Activated naive CD8-positive, alpha-beta T cell treated with anti-CD3 and anti-CD28 coated beads, Interleukin-2, amount 50 U/mL, for 16 hours (primary cell): ENCODE measurements around the gene TAB2.
"Not testable (repeated sequence)": the region's sequence is repeated elsewhere in the genome, so short reads cannot be mapped to it uniquely, and the experiment has no call there.

Source experiments
- DNase-seq: peaks from one replicate; pipeline ENCODE4 v3.0.0-alpha.2; 2020; ENCODE audit warnings: low read depth, low spot score

TAB2 gene

DNA sequence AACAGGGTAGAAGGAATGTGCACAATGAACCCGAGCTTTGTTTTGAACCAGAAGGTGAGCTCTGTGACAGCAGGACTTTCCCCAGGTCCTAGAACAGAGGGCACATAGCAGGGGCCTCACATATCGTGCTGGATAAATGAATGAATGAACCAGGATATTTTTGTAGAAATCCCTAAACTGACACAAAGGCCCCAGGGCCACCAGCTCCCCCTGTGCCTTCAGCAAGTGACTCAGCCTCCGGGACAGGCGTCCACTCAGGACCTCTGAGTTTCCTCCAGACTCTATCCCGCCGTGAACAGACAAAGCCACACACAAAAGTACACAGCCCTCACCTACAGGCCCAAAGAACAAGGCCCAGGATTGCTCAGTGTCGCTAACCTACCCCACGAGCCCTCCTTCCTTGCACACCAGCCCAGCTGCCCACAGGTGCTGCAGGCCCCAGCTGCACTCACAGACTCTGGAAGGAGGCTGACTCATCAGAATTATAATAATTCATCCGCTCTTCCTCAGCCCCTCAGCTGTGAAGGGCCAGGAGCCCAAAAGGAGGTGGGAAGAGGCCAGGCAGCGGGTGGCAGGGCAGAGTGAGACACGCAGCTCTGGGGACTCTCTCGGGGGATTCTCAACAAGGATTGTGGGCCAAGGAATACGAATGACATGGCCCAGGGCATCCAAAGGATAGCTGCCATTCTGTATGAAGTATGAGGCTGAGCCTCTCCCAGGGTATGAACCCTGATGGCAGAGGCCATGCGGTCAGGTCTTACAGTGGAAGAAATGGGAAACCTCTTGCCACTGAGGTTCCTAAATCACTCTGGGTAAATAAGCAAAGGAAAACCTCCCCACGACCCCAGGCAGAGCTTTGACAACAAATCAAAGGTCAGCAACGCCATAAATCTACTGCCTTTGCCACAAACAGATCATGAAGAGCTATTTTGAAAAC lies 123.5 kb downstream of the TAB2 start:
- DNase-seq = no peak

DNA sequence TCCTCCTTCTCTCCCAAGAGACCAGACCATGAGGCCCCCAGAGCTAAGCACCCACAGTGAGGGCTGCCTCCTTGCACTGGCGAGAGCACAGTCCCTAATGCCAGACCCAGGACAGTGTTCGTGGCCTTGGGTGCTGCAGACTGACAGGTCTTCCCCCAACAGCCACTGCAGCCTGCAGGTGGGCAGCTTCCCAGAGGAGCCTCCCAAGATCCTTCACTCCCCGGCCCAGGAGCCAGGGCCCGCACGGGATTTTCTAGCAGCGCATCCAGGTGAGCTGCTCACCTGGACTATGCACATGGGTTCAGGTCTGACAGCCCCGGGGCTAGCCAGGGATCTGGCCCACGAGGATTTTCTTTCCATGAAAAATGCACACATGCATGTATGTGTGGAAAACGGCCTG lies 124.2 kb downstream of the TAB2 start:
- DNase-seq = no peak

DNA sequence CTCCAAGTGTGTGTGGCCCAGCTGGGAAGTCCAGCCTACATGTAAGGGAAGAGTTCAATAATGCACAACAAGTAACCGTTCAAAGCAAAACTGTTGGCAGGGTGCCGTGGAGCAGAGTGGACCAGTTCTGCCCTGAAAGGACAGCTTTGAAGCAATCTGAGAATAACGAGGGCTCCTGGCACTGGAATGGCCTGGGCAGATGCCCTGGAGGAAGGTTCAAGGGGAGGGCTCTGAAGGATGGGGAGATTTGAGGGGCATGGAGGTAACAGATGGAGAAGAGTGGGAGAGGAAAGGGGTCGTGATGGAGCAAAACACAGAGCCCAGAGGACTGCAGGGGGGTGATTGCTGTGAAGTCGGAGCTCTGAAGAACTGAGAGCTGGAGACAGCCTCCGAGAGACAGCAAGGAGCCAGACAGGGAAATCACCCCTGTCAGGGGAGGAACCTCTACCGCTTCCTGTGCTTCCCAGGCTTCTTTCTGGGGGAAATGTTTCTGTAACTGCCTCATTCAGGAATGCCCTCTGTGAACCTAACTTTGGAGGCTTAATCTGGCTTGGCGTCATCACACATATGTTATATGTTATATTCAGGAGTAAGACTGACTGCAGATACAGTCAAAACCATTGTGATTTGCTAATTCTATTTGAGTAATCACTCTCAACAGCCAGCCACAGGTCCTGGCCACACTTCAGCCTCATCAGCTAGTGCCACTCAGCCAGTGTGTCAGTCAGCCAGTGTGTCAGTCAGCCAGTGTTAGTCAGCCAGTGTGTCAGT lies 126.1 kb downstream of the TAB2 start:
- DNase-seq = no peak

DNA sequence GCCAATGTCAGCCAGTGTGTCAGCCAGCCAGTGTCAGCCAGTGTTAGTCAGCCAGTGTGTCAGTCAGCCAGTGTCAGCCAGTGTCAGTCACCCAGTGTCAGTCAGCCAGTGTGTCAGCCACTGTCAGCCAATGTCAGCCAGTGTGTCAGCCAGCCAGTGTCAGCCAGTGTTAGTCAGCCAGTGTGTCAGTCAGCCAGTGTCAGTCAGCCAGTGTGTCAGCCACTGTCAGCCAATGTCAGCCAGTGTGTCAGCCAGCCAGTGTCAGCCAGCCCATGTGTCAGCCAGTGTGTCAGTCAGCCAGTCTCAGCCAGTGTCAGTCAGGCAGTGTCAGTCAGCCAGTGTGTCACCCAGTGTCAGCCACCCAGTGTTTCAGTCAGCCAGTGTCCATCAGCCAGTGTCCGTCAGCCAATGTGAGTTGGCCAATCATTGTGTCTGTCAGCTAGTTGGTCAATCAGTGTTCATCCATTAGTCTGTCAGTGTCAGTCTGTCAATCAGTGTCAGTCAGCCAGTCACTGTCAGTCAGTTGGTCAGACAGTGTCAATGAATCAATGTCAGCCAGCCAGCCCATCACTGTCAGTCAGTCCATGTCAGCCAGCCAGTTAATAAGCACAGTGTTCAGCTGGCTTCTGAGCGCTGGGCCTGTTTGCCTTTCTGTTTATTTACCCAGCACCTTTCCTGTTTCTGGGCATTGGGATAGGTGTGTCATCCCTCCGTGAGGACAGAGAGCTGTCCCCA lies 127.0 kb downstream of the TAB2 start:
- not testable (repeated sequence) for DNase-seq

- DNase-seq = no peak
Observed at GRCh38 chr6:149445095-149445466, 127.6 kb downstream of the TAB2 start.

- DNase-seq = no peak
Observed at GRCh38 chr6:149445573-149445972, 128.1 kb downstream of the TAB2 start.

DNA sequence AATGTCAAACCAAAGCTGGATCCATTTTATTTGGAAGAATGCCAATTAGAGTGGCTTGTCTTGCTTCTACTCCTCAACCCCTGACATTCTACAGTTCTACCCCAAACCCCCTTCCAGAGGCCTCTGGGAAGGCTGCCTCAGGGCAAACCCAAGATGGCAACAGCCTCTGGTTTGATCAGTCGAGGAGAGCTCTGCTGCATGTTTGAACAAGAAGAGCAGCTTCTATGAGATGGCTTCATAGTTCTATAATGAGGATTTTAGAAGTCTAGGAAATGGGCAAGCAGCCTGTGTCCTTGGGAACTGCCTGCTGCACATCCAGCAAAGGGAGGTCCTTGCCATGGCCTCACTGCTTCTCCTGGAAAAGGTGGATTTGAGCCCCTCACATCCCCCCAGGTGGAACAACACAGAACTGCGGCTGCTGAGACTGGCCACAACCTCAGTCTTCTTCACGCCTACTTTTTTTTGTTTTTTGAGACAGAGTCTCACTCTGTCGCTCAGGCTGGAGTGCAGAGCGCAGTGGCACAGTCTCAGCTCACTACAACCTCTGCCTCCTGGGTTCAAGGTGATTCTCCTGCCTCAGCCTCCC lies 129.4 kb downstream of the TAB2 start:
- no peak for DNase-seq

GRCh38 chr6:149448821-149449453 lies 131.4 kb downstream of the TAB2 start:
- DNase-seq = no peak

GRCh38 chr6:149449831-149450678 lies 132.5 kb downstream of the TAB2 start:
- no peak for DNase-seq

DNA sequence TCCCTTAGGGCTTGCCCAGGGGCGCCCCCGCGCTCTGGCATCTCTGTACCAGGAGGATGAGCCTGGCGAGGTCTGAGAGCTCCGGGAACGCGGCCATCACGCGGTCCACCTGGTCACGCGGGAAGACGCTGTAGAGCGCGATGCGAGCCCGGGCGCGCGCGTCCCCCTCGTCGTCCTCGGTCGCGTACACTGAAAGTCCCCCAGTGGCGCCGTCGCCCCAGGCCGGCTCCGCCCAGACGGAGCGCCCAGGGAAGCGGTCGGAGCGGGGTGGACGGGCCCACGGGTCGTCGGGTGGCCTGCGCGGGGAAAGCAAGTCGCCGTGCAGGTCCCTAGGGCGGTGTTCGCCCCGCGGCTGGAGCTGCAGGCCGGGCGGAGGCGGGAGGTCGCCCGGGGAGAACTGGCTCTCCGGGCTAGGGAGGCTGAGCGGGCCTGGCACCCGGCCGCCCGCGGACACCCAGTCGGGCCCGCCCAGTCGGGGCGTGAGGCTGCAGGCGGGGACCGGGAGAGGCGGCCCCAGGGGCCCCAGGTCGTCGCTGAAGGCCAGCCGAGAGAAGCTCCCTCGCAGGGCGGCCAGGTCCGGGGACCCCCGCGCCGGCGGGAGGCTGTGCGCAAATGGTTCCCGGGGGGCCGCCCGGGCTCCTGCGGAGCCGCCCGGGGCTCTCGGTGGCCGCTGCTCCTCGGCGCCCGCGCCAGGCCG lies 133.3 kb downstream of the TAB2 start:
- no peak for DNase-seq

DNA sequence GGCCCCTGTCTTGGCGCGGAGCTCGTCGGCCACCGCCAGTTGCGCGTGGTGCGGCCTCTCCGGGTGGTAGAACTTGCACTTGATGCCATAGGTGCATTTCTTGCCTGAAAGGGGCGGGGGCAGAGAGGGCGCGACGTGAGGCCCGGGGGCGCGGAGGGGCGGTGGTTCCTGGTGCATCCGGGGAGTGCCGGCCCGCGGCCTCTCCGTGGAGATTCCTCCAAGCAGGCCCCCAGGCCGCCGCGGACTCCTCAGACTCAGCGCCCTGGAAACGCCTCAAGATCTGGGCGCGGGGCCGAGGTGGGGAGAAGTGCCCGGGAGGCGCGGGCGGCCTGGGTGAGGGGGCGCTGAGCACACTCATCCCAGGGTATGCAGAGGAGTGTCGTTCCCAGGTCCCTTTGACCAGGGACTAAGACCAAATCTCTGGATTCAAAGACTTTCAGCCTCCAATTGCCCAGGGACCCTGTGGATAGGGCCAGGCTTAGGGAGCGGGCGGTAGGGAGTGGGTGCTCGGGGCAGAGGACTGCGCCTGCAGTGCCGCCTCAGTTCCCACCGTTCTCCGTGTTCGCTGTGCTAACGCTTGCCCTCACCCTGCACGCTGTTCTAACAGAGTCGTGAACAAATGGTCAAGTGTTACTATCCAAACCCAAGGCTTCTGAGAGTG lies 134.0 kb downstream of the TAB2 start:
- no peak for DNase-seq

DNA sequence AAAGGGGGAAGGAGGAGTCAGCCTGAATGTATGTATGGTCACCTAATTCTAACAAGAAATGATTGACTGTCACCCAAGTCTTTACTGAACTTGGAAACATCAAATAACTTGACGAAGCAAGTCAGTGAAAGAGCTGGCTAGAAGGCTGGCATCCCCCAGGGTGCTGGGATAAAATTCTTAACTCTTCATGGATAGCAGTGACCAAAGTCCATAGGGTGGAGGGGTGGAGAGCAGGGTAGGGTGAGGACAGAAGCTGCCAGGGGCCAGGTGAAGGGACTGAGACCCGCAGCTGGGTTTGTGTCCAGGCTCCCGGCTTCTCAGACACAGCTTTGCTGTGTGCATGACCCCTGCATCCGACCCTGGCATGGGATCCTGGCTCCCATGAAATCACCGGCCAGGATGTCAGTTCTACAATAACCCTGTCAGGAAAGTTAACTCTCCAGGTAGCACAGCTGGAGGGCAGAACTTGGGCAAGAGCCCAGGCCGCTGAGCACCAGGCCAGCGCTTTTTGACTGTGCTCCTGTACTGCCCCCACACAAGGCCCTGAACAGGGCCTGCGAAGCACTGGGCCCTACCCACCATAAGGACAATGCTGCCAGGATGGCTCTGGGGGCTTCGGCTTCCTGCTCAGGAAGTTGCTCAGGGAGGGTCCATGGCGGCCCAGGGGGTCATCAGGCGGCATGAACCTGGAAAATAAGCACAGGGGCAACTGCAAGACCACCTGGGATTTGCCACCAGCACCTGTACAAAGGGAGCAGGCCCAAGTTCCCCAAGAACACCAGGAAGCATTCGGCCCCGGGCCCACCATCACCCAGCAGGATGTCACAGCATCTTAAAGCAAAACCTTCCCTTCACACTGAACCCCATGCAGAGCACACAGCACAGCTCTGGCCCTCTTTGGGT lies 134.8 kb downstream of the TAB2 start:
- no peak for DNase-seq

DNA sequence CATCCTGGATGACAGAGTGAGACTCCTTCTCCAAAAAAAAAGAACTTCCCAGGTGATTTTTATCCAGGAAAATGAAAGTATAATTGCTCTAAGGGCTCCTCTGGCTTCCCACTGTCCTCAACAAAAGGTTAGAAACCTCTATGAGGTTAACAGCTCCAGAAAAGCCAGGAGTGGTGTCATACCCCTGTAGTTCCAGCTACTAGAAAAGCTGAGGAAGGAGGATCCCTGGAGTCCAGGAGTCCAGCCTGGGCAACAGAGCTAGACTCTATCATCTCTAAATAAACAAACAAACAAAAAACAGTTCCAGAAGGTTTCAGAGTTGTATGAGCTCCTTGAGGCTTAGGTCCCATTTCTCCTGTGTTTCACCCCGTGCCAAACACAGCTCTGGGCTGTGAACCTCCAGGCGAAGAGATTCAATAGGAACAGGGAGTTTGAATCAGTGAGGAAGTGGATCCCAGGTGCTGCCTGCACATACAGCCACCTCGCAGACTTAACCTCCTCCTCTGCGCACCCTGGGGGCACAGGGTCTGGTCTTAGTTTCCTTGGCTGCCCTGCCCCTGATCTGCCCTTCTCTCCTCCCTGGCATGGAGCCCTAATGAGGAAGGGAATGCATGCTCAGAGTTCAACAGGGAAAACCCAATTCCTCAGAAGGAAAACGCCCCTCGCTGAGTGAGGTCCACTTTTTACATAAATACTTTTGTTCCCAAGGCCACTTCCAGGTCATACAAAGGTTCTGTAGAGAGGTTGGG lies 136.3 kb downstream of the TAB2 start:
- no peak for DNase-seq

GRCh38 chr6:149454346-149454848 lies 136.9 kb downstream of the TAB2 start:
- DNase-seq = no peak

GRCh38 chr6:149455031-149455732 lies 137.7 kb downstream of the TAB2 start:
- no peak for DNase-seq

DNA sequence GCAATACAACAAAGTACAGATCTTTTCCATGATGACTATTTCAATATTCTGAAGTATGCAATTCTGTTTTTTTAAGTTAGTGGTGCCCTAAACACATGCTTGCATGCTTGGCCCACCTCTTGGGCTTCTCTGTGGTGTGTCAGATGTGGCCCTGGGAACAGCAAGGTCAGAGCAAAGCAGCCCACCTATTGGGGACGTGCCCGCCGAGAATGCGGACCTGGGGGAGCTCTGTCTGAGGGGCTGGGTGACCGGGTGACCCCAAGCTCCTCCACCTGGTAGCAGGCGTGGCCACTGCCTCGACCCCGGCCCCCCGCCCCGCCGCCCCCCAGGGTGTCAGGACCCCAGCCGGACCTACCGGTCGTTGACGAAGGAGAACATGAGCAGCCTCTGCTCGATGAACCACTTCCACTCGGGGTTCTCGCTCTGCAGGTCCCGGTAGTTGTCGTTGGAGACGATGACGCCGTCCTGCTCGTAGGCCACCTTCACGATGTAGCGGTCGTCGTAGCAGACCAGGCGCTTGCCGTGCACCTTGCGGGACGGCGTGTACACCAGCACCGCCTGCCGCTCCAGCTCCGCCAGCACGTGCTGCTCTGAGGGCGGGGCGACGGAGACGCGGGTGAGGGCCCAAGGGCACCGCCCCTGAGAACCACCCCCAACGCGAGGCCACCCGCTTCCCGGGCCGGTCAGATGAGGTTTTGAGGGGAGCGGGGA lies 139.0 kb downstream of the TAB2 start:
- no peak for DNase-seq
